IPS-15b (cell line): ENCODE results near the gene RNF17.

Experiments used
- H3K27me3 ChIP-seq: one replicate; pipeline ENCODE4 v1.6.1; 2013; ENCODE audit warnings: low read length; ENCODE audit not compliant: control insufficient read depth, insufficient read depth
- H3K36me3 ChIP-seq: one replicate; pipeline ENCODE4 v1.6.1; 2013; ENCODE audit warnings: low read length; ENCODE audit not compliant: control insufficient read depth, insufficient read depth
- H3K4me1 ChIP-seq: one replicate; pipeline ENCODE4 v1.6.1; 2013; ENCODE audit warnings: mild to moderate bottlenecking, low read length; ENCODE audit not compliant: control insufficient read depth, insufficient read depth
- H3K4me3 ChIP-seq: one replicate; pipeline ENCODE4 v1.5.1; 2013; ENCODE audit warnings: low read depth, low read length
- H3K9ac ChIP-seq: one replicate; pipeline ENCODE4 v1.6.1; 2013; ENCODE audit warnings: low read depth, mild to moderate bottlenecking, low read length
- H3K9me3 ChIP-seq: one replicate; pipeline ENCODE4 v1.6.1; 2013; ENCODE audit warnings: mild to moderate bottlenecking, low read length; ENCODE audit not compliant: control insufficient read depth, insufficient read depth

Gene RNF17

DNA sequence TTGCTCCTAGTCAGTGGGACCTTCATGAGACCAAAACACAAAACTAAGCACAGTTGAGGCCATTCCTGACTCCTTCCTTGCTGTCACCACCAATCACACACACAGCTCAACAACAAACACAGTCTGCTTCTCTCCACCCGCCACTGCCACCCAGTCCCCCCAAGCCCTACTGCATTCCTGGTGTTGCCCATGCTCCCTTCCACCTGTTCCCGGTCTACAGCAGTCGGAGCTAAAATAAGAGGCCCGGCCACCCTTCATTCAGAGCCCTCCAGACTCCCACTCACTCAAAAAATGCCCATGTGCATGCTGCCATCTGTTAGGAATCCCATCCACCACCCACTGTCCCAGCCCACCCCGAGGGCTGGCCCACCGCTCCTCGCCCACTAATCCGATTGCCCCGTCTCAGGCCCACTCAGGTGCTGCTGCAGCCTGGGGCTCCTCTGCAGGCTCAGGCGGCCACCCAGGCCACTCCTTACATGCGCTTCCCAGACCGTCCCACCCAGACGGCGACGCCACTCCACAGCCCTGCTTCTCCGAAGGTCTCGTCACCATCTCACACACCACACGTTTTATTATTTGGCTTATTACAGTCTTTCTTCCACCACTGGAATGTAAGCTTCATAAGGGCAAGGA lies 127.6 kb downstream of the RNF17 start:
- Histone ChIP-seq H3K9ac (no peak overlapping the region), H3K4me3 (no peak overlapping the region), H3K4me1 (peaks cover 4% of the 10 kb centered on the region), H3K9me3 (no peaks in the 10 kb centered on the region), H3K27me3 (no peaks in the 10 kb centered on the region), H3K36me3 (peaks cover 32% of the 10 kb centered on the region)

DNA sequence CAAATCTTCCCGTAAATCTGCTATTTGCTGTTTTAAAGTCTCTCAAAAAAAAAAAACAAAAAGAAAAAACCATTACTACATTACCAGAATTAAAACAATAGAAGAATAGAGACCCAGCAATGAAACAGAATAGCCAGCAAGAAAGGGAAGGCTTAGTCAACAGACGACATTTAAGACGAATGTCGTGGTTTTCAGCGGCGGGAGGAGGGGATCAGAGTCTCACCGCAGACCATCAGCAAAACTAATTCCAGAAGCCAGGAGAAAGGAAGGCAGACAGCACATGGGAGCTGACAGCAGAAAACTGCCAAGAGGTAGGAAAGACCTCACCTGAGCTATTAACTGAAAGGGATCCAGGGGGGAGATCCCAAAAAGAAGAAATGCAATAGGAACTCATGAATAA lies 128.9 kb downstream of the RNF17 start:
- Histone ChIP-seq H3K9me3 (no peaks in the 10 kb centered on the region), H3K4me1 (peaks cover 4% of the 10 kb centered on the region), H3K27me3 (no peaks in the 10 kb centered on the region), H3K36me3 (peaks cover 35% of the 10 kb centered on the region), H3K4me3 (no peak overlapping the region), H3K9ac (no peak overlapping the region)

DNA sequence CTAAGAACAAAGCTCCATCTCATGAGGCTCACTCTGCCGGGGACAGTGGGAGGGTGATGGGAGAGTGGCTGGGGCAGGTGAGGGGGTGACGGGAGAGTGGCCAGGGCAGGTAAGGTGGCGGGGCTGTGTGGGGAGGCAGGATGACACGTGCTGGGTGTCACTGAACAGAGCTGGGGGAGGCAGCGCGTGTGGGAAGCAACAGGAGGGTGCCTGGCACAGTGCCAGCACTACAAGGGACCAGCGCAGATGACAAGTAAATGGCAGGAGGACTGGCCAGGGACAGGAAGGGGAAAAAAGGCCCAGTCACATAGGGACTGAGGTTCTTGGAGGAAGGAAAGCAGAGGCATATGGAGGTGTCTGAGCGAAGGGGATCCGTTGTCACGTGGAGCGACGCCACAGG lies 129.9 kb downstream of the RNF17 start:
- Histone ChIP-seq H3K4me1 (peaks cover under 1% of the 10 kb centered on the region), H3K9me3 (no peaks in the 10 kb centered on the region), H3K4me3 (no peak overlapping the region), H3K27me3 (no peaks in the 10 kb centered on the region), H3K36me3 (peaks cover 36% of the 10 kb centered on the region), H3K9ac (no peak overlapping the region)

DNA sequence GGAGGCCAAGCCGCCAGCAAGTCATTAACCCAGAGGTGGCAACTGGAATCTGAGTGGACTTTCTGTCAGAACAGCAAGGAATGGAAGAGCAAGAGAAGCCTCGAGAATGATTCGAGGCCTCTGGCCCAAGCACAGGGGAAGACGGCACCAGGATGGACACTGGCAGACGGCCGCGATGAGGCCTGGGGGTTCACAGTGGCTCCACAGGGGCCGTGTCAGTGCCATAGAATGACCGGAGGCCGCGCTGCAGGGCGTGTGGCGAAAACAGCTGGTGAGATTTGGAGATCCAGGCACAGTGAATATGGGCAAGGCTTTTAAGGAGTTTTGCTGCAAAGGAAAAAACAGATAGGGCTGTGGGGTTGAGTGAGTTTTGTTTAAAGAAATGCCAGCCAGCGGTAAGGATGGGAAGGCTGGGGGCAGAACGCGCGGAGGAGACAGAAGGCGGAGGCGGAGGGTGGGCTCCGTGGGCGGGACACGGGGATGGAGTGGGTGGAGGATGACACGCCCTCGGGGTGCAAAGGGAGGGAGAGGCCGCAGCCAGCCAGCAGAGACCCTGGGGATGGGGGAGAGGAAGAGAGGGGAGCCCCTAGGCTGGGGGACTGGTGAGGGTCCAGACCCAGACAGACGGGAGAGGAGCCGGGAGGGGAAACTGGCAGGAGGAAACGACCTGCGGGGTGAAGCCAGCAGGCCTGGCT lies 130.5 kb downstream of the RNF17 start:
- Histone ChIP-seq H3K36me3 (peaks cover 34% of the 10 kb centered on the region), H3K27me3 (no peaks in the 10 kb centered on the region), H3K9ac (no peak overlapping the region), H3K4me3 (no peak overlapping the region), H3K9me3 (no peaks in the 10 kb centered on the region), H3K4me1 (no peaks in the 10 kb centered on the region)

DNA sequence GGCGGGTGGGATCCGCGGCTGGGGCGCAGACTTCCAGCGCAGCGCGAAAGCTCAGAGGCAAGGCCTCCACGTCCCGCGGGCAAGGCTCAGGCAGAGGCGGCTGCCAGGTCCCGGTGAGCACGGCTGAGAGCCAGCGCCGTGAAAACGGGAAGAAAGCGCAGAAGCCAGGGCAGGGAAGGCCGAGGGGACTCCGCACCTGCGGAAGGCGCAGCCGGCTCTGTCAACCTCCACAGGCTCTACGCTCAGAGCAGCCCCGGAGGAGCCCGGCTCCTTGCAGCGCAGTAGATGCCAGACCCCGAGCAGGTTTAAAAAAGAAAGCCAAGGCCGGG lies 131.0 kb downstream of the RNF17 start:
- Histone ChIP-seq H3K9me3 (no peaks in the 10 kb centered on the region), H3K36me3 (peaks cover 29% of the 10 kb centered on the region), H3K4me1 (no peaks in the 10 kb centered on the region), H3K4me3 (no peak overlapping the region), H3K9ac (no peak overlapping the region), H3K27me3 (no peaks in the 10 kb centered on the region)

DNA sequence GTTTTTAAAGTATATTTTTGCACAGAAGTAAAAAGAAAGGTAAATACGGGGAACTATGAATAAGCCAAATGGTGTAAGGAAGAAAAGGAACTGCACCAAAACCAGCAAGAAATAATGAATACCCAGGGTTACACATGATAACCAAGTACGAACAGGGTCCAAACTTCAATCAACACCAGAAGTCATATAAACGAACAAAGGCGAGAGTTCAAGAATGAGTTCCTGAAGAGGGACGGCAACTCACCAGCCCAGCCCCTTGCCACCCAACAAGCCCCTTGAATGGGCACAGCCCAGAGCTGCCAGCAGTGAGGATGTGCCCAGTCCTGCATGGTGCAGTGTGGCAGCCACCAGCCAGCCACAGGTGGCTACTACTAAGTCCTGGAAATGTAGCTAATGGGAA lies 132.1 kb downstream of the RNF17 start:
- Histone ChIP-seq H3K27me3 (no peaks in the 10 kb centered on the region), H3K4me3 (no peak overlapping the region), H3K36me3 (peaks cover 21% of the 10 kb centered on the region), H3K4me1 (no peaks in the 10 kb centered on the region), H3K9ac (no peak overlapping the region), H3K9me3 (no peaks in the 10 kb centered on the region)

DNA sequence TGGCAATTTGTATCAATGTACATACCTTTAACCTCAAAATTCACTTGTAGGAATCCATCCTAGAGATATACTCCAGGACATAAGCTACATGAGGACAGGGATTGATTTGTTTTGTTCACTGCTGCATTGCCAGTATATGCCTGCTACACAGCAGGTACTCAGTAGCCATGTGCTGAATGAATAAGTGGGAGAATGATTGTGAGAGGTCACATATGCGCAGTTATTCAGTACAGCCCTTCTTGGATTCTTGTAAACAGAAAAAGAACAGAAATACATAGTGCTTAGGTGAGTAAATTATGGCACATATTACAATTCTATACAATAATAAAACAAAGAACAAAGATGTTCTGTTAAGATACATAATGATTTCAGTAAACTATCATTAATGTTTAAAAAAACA lies 133.3 kb downstream of the RNF17 start:
- no peak overlapping the region for H3K9ac ChIP-seq
- no peaks in the 10 kb centered on the region for H3K4me1 ChIP-seq
- H3K9me3 ChIP-seq, result no peaks in the 10 kb centered on the region
- H3K27me3 ChIP-seq, result no peaks in the 10 kb centered on the region
- no peak overlapping the region for H3K4me3 ChIP-seq
- H3K36me3 ChIP-seq, result peaks cover 11% of the 10 kb centered on the region

DNA sequence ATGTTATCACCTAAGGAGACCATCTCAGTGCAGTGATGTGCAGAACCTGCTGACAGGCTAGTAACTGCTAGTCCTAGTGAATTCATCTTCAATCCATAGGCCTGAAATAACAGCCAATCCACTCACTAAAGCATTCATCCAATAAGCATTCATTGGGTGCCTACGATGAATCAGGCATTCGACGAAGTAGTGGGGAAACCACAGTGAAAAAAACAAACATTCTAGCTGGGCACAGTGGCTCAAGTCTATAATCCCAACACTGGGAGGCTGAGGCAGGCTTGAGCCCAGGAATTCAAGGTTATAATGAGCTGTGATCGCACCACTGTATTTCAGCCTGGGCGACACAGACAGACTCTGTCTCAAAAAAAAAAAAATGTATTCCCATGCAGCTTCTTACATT lies 135.6 kb downstream of the RNF17 start:
- Histone ChIP-seq H3K36me3 (peaks cover 4% of the 10 kb centered on the region), H3K9ac (no peak overlapping the region), H3K4me3 (no peak overlapping the region), H3K27me3 (no peaks in the 10 kb centered on the region), H3K4me1 (no peaks in the 10 kb centered on the region), H3K9me3 (no peaks in the 10 kb centered on the region)

DNA sequence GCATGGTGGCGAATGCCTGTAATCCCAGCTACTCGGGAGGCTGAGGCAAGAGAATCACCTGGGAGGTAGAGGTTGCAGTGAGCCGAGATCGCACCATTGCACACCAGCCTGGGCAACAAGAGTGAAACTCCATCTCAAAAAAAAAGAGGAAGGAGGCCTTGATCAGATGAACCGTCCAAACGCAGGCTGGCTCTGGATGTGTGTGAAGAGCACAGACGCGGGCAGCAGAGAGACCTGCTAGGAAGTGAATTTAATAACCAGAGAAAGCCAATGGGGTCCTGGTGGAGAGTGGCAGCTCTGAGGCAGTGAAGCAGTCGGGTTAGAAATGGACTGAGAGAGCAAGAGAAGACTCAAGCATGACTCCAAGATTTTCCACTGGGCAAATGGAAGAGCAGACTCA lies 136.5 kb downstream of the RNF17 start:
- Histone ChIP-seq H3K9ac (no peak overlapping the region), H3K9me3 (no peaks in the 10 kb centered on the region), H3K36me3 (peaks cover 4% of the 10 kb centered on the region), H3K4me3 (no peak overlapping the region), H3K27me3 (no peaks in the 10 kb centered on the region), H3K4me1 (no peaks in the 10 kb centered on the region)

DNA sequence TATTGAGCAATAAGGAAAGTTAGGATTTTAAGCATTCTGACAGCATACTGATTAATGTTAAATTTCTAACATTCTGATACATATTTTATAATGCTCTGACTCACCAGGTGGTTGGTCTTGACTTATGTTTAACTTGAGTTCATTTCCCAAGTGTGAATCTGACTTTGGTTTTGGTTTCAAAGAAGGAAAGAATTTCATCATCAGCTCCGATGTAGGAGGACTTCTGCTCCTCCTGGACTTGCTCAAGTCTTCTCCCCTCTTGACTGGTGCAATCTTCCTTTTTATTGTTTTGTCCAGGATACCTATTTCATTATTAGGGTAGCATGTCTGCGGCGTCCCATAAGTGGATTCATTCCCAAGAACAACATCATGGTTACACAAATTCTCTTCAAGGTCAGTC lies 141.3 kb downstream of the RNF17 start:
- Histone ChIP-seq H3K9ac (no peak overlapping the region), H3K36me3 (peaks cover 10% of the 10 kb centered on the region), H3K4me3 (no peak overlapping the region), H3K4me1 (no peaks in the 10 kb centered on the region), H3K9me3 (no peaks in the 10 kb centered on the region), H3K27me3 (no peaks in the 10 kb centered on the region)

DNA sequence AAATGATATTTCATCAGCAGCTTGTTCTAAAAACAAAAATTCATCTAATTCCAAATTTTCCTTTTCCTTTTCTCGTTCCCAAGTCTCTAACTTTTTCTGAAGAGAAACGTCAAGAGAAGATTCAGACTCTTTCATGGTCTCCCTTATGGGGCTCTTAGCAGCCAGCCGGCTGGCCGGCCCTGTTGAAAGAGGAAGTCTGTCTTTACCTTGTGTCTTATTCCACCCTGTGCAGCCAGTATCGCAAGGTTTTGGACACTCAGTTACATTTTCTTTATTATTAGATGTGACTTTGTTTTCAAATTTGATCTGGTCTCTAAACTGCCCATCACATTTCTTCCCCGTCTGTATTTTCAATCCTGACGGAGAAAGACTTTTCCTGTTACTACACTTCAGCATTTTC lies 142.3 kb downstream of the RNF17 start:
- Histone ChIP-seq H3K9ac (no peak overlapping the region), H3K36me3 (peaks cover 12% of the 10 kb centered on the region), H3K27me3 (no peaks in the 10 kb centered on the region), H3K4me3 (no peak overlapping the region), H3K9me3 (no peaks in the 10 kb centered on the region), H3K4me1 (no peaks in the 10 kb centered on the region)

DNA sequence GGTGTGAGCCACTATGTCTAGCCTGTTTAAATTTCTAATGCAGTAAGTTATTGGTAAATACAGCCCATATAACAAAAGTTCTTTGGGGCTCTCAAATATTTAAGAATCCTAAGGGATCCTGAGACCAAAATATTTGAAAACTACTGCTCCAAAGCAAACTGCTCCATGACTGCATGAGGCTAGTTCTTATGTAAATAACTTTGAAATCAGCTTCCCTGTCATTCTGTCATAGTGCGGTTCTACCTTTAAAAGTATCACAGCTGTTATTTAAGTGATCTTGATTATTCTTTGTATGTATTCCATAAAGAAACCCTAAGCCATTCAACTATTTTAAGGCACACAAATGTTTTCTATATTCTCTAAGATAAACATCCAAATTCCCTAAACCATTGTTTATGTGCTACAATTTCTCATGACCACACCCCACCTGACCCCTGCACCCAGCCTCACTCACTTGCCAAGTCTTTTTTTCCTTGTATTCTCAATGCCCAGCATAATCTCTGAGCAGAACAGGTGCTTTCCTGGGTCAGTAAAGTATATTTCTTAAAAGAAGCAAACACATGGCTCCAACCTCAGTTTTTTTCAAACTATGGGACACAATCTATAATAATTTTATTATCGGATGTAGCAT lies 146.6 kb downstream of the RNF17 start:
- Histone ChIP-seq H3K4me1 (peaks cover 2% of the 10 kb centered on the region), H3K36me3 (peaks cover 18% of the 10 kb centered on the region), H3K4me3 (no peak overlapping the region), H3K9me3 (no peaks in the 10 kb centered on the region), H3K9ac (no peak overlapping the region), H3K27me3 (no peaks in the 10 kb centered on the region)
